WTC11 (cell line): ENCODE results near the gene ATF7IP.
"Not testable (repeated sequence)": the region's sequence is repeated elsewhere in the genome, so short reads cannot be mapped to it uniquely, and the experiment has no call there.

Experiments
- CREM ChIP-seq: sonication (generic); formaldehyde crosslinking; IDR thresholded peaks from 2 replicates; pipeline ENCODE4 v1.8.1; 2022; ENCODE audit warnings: mild to moderate bottlenecking, missing genetic modification reagents, moderate library complexity
- CTCF ChIP-seq: fragments of 200-600 bp; IDR thresholded peaks from 2 replicates; pipeline ENCODE4 v1.8.0; 2022; ENCODE audit warnings: antibody characterized with exemption
- E2F1 ChIP-seq: sonication (generic); formaldehyde crosslinking; IDR thresholded peaks from 2 replicates; pipeline ENCODE4 v1.8.0; 2022; ENCODE audit warnings: mild to moderate bottlenecking, missing genetic modification reagents
- E2F5 ChIP-seq: sonication (generic); formaldehyde crosslinking; IDR thresholded peaks from 2 replicates; pipeline ENCODE4 v1.8.1; 2022; ENCODE audit warnings: mild to moderate bottlenecking, moderate library complexity, missing genetic modification reagents
- KAT7 ChIP-seq: sonication (generic); formaldehyde crosslinking; IDR thresholded peaks from 2 replicates; pipeline ENCODE4 v1.8.1; 2023; ENCODE audit warnings: missing genetic modification reagents, mild to moderate bottlenecking, borderline replicate concordance
- TP53 ChIP-seq: sonication (generic); formaldehyde crosslinking; IDR thresholded peaks from 2 replicates; pipeline ENCODE4 v1.8.1; 2023; ENCODE audit warnings: mild to moderate bottlenecking, missing genetic modification reagents
- ZNF232 ChIP-seq: sonication (generic); formaldehyde crosslinking; IDR thresholded peaks from 2 replicates; pipeline ENCODE4 v1.8.0; 2022; ENCODE audit warnings: mild to moderate bottlenecking, missing genetic modification reagents

GRCh38 chr12:14354665-14355064, 10.8 kb upstream of the ATF7IP start:
- not testable (repeated sequence) for TF ChIP-seq ZNF232 (CRISPR knock-in tag); CREM (CRISPR knock-in tag); TP53 (CRISPR knock-in tag); CTCF; E2F1 (CRISPR knock-in tag); KAT7 (CRISPR knock-in tag); E2F5 (CRISPR knock-in tag)
